Uterus (tissue), 4 donors: ENCODE data around the gene VSX1. TPM values are rescaled to one million over a fixed set of nuclear protein-coding genes. Genes with fewer than 3 reads are reported as not detected.

Experiments
- DNase-seq, 2 donors: peaks; one replicate each; pipeline ENCODE4 v3.0.0-alpha.2; 2019 to 2020
- H3K27ac ChIP-seq, 2 donors: fragments of 200-600 bp; sonication (generic); 1 replicate in 1 of 2; 2 replicates in 1 of 2; pipeline ENCODE4 v1.5.1; 2016 to 2018
- H3K27me3 ChIP-seq, 2 donors: fragments of 200-600 bp; sonication (generic); one replicate each; pipeline ENCODE4 v1.5.1; 2018 to 2019; ENCODE audit warnings: control low read depth in 1 of 2
- H3K36me3 ChIP-seq, 2 donors: fragments of 200-600 bp; sonication (generic); one replicate each; pipeline ENCODE4 v1.5.1; 2019; ENCODE audit warnings: control low read depth in 1 of 2
- H3K4me1 ChIP-seq, 2 donors: fragments of 200-600 bp; sonication (generic); one replicate each; pipeline ENCODE4 v1.5.1; 2018 to 2019; ENCODE audit warnings: control low read depth in 1 of 2
- H3K4me3 ChIP-seq, 2 donors: fragments of 200-600 bp; sonication (generic); 1 replicate in 1 of 2; 2 replicates in 1 of 2; pipeline ENCODE4 v1.5.1; 2018 to 2019; ENCODE audit warnings: mild to moderate bottlenecking in 1 of 2
- H3K9me3 ChIP-seq, 2 donors: fragments of 200-600 bp; sonication (generic); one replicate each; pipeline ENCODE4 v1.5.1; 2019; ENCODE audit warnings: control low read depth in 1 of 2
- POLR2A ChIP-seq, 2 donors: fragments of 450-650 bp; IDR thresholded peaks; one replicate each; pipeline ENCODE4 v1.6.1; 2016; ENCODE audit warnings: antibody characterized with exemption in 2 of 2, mild to moderate bottlenecking in 1 of 2, moderate library complexity in 1 of 2
- intact Hi-C: fragments of 100-400 bp; cut with DNase I; formaldehyde crosslinking; loops from one replicate; pipeline ENCODE4 v1.15.1; 2023; ENCODE audit warnings: low total_unique reads
- total RNA-seq, 4 donors: library from RNA; depleted of rRNA in 3 of 4; stranded (reverse); fragments of >200 nt in 3 of 4; gene quantifications; one replicate each; pipeline versions ENCODE4 v1.1.0 to v1.2.4, GENCODE V29; 2014 to 2023
- TF ChIP-seq, protein P1 (sequence below), 4 experiments: fragments of 200-600 bp in 2 of 4; fragments of 450-650 bp in 2 of 4; sonication (generic) in 2 of 4; IDR thresholded peaks; one replicate each; pipeline ENCODE4 v1.5.1; 2016 to 2019; ENCODE audit warnings: antibody characterized with exemption in 4 of 4, mild to moderate bottlenecking in 2 of 4, moderate library complexity in 1 of 4
- donor health status: DM: yes; HTN: yes; CAD: no.

VSX1 gene
- total RNA-seq, 4 donors from 2014 or later: 0.18 TPM; not detected in 3

DNA sequence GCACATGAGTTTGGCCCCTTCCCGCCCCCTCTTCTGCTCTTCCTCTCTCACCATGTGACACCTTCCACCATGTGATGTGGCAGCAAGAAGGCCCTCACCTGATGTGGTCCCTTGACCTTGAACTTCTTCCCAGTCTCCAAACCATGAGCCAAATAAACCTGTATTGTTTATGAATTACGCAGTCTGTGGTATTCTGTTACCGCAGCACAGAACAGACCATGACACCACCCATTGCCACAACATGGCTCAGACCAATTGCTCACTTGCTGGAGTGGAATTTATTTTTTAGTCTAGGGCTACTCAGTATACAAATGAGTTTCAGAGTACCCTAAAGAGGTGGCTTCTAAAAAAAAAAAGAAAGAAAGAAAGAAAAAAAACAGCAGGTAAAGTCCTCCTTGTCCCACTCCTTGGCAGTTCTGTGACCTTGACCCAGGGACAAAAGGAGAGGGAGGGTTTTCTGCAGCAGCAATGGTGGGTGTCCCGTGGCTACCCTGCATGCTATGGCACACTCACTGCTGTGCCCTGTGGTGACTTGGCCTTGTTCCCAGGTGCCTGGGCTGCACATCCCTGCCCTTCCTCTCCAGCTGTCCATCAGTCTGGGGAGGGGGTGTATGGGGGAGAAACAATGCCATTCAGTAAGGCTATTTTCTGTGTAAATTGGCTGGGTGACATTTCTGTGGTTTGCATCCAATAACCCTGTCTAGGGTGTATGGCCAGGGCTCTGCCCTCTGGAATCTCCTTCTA, 5.4 kb upstream of the VSX1 start:
- DNase-seq: no peak
- no peak for TF ChIP-seq POLR2A (IDR thresholded peaks at IDR 0.05)
- TF ChIP-seq, protein P1, sequence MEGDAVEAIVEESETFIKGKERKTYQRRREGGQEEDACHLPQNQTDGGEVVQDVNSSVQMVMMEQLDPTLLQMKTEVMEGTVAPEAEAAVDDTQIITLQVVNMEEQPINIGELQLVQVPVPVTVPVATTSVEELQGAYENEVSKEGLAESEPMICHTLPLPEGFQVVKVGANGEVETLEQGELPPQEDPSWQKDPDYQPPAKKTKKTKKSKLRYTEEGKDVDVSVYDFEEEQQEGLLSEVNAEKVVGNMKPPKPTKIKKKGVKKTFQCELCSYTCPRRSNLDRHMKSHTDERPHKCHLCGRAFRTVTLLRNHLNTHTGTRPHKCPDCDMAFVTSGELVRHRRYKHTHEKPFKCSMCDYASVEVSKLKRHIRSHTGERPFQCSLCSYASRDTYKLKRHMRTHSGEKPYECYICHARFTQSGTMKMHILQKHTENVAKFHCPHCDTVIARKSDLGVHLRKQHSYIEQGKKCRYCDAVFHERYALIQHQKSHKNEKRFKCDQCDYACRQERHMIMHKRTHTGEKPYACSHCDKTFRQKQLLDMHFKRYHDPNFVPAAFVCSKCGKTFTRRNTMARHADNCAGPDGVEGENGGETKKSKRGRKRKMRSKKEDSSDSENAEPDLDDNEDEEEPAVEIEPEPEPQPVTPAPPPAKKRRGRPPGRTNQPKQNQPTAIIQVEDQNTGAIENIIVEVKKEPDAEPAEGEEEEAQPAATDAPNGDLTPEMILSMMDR (IDR thresholded peaks at IDR 0.05): no peak
- H3K4me3 ChIP-seq: no peak overlapping the region
- peaks cover 6 to 39% of the 10 kb centered on the region in 2 donors for H3K27me3 ChIP-seq
- intact Hi-C loops: no loop called here
- H3K36me3 ChIP-seq: no peaks in the 10 kb centered on the region
- H3K4me1 ChIP-seq: no peaks in the 10 kb centered on the region
- no peaks in the 10 kb centered on the region for H3K9me3 ChIP-seq
- H3K27ac ChIP-seq: no peak overlapping the region

DNA sequence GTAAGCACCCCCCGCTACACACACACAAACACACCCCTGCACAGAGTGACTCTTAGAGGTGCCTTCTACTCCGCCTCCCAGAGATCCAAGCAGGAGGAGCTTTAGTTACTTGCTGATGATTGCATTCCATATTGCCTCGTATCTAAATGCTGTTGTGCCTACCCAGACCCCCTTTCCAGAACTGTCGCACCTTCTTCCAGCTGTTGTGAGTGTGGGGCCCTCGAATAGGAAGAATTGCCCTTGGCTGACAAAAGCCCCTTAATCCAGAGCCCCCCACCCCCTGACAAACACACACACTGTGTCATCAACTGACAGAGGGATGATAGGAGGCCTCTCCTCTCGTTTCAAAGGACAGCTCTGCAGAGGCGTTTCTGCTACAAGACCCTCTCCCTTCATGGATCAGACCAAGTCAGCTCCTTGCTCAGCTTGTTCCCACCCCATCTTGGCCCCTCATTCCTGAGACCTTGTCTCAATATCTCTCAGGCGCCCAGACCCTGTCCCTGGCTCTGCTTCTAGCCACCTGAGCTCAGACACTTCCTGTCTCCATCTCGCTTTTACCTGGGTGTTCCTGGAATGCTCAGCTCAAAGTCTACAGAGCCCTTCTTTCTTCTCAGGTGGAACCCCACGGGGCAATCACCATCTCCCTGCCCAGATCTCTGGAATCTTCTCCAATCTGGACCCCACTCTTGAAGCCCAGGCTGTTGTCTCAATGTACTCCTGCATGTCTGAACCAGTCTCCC, 4.0 kb upstream of the VSX1 start:
- Histone ChIP-seq H3K36me3 (no peaks in the 10 kb centered on the region), H3K4me3 (no peak overlapping the region), H3K9me3 (no peaks in the 10 kb centered on the region), H3K4me1 (no peaks in the 10 kb centered on the region), H3K27ac (no peak overlapping the region), H3K27me3 (peaks cover 18 to 51% of the 10 kb centered on the region in 2 donors)
- intact Hi-C loops: no loop called here
- no peak for TF ChIP-seq POLR2A (IDR thresholded peaks at IDR 0.05)
- TF ChIP-seq, protein P1 (IDR thresholded peaks at IDR 0.05): no peak
- DNase-seq: no peak

DNA sequence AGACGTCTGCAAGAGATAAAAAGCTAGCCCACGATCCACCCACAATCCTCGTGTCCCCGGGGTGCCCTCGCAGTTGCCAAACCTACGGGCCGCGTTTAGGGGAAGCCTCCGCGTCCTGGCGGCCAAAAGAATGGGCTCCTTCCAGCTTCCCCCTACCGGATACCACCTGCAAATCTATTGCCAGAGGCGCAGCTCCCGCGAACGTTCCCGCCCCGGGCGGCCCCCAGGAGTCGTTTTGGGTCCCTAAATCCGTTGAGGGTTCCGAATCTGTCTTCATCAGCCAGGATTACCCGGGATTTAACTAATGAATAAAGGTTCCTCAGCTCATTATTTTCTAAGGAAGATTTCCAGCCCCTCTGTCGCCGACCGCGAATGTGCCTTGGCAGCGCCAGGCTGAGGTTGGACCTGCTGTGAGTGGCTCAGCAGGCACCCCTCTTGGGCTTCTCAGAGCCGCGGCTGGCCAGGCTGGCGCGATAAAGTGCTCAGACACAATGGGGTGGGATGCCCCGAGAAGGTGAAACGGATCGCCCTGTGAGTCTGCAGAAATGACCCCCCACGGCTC, 2.8 kb upstream of the VSX1 start:
- Histone ChIP-seq H3K36me3 (no peaks in the 10 kb centered on the region), H3K9me3 (no peaks in the 10 kb centered on the region), H3K4me1 (no peaks in the 10 kb centered on the region), H3K27me3 (peaks cover 19 to 56% of the 10 kb centered on the region in 2 donors), H3K4me3 (no peak overlapping the region), H3K27ac (no peak overlapping the region)
- DNase-seq: no peak
- intact Hi-C loops: no loop called here
- TF ChIP-seq, protein P1 (IDR thresholded peaks at IDR 0.05): no peak
- TF ChIP-seq POLR2A (IDR thresholded peaks at IDR 0.05): no peak

DNA sequence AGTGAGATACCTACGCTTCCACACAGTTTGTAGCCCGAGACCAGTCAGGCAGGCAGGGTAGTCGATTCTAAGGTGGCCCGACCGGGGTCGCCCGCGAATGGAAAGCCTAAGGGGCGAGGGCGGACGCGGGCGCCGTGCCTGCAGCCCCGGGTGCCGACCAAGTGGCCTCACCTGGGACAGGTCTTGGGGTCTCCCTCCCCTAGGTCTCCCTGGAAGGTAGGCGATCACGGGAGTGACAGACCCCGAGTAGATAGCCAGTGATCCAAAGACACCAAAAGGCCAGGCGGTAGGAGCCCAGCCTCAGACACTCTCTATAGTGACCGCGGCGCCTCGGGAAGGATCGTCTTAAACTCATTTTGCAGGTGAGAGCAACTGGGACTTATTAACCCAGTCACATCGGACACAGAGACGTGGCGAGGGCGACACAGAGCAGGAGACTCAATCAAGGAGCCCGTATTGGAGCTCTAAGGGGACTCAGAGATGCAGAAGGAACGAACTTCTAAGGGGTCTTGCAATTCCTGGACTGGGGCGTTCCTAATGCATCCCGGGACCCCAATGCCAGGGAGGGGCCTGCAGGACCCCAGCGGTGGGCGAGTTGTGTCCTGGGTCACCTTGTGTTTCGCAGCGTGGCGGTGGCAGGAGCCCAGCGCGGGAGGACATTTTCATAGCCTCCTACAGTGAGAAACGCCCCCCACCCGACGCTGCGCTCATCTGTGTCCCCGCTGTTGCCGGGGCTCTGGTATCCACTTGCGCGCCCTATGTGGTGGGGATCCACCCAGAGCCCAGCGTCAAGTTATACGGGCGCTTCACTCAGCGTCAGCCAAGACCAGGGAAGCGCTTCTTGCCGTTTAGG, 2.1 kb upstream of the VSX1 start:
- Histone ChIP-seq H3K4me3 (no peak overlapping the region), H3K27me3 (peaks cover 19 to 62% of the 10 kb centered on the region in 2 donors), H3K27ac (no peak overlapping the region), H3K4me1 (no peaks in the 10 kb centered on the region), H3K9me3 (no peaks in the 10 kb centered on the region), H3K36me3 (no peaks in the 10 kb centered on the region)
- intact Hi-C loops: no loop called here
- no peak for TF ChIP-seq POLR2A (IDR thresholded peaks at IDR 0.05)
- TF ChIP-seq, protein P1 (IDR thresholded peaks at IDR 0.05): no peak
- no peak for DNase-seq
